ENCODE results near the gene EFNA4. TPM values are rescaled to one million over a fixed set of nuclear protein-coding genes. Genes with fewer than 3 reads are reported as not detected.
A peak's percentile ranks its signal among the peaks of the same experiment; 100 is the strongest.

Gene EFNA4
- polyA plus RNA-seq, 1 donor, result 20.2 TPM

GRCh38 chr1:155030899-155031298 is 32.6 kb upstream of the EFNA4 start:
- no peak for DNase-seq

GRCh38 chr1:155032886-155033285 is 30.7 kb upstream of the EFNA4 start:
- no peak for DNase-seq

- no peak for DNase-seq
Observed at GRCh38 chr1:155033524-155033923, 30.0 kb upstream of the EFNA4 start, which contains the start of the genes DCST1 and DCST2. DCST1 (plus strand) TSS chr1:155033824; CDS start chr1:155034037, 213 bp downstream. DCST2 (minus strand) TSS chr1:155033781; CDS start chr1:155033701, 80 bp downstream.

- DNase-seq, result no peak
Observed at GRCh38 chr1:155034318-155035208, 29.0 kb upstream of the EFNA4 start.

DNA sequence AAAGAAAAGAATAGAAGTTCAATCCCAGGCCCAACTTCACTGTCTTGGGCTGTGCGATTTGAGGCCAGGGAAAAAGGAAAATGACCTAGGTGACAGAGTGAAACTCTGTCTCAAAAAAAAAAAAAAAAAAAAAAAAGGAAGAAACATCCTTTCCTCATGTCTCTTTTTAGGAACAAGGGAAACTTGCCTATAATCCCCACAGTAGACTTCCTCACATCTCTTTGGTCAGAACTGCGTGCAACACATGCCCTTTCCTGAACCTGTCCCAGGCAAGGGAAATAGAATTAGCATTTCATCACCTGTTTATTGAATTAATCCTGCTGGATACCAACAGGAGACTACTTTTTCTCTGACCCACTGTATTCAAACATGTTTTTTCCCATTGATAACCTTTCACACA is 27.6 kb upstream of the EFNA4 start:
- no peak for DNase-seq

- DNase-seq, result no peak
Observed at GRCh38 chr1:155037043-155037442, 26.5 kb upstream of the EFNA4 start.

- no peak for DNase-seq
Observed at GRCh38 chr1:155037851-155038441, 25.6 kb upstream of the EFNA4 start.

GRCh38 chr1:155038602-155039307 is 24.8 kb upstream of the EFNA4 start:
- DNase-seq, result no peak

DNA sequence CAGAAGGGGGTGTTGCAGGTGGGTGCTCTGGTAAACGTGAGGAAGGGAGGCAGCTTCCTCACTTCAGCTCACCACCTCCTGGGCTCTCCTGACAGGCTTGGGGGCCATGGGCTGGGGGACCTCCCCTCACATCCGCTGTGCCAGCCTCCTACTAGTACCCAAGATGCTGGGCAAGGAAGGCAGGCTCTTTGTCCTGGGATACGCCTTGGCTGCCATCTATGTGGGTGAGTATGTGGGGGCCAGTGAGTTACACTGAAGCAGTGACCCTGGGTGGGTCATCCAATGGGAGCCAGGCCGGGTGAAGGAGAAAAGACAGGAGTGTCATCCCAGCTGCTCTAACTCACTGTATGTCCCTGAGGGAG is 24.3 kb upstream of the EFNA4 start:
- no peak for DNase-seq

- DNase-seq, result no peak
Observed at GRCh38 chr1:155040358-155041093, 23.0 kb upstream of the EFNA4 start.

GRCh38 chr1:155042789-155043188 is 20.8 kb upstream of the EFNA4 start:
- no peak for DNase-seq

GRCh38 chr1:155043301-155043702 is 20.2 kb upstream of the EFNA4 start:
- no peak for DNase-seq

GRCh38 chr1:155043793-155044192 is 19.7 kb upstream of the EFNA4 start:
- DNase-seq, result no peak

DNA sequence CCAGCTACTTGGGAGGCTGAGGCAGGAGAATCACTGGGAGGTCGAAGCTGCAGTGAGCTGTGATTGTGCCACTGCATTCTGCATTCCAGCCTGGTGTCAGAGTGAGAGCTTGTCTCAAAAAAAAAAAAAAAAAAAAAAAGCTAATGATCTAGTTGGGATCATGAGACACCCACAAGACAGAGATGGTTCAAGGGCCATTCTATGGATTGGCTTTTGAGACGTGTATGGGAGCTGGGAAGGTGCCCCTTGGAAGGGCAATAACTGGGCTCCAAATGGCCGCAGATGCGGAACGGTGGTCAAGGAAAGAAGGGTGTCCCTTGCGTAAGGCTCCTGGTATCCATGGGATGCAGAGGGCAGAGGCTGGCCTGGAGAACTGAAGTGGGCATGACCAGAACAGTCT is 19.2 kb upstream of the EFNA4 start:
- no peak for DNase-seq

DNA sequence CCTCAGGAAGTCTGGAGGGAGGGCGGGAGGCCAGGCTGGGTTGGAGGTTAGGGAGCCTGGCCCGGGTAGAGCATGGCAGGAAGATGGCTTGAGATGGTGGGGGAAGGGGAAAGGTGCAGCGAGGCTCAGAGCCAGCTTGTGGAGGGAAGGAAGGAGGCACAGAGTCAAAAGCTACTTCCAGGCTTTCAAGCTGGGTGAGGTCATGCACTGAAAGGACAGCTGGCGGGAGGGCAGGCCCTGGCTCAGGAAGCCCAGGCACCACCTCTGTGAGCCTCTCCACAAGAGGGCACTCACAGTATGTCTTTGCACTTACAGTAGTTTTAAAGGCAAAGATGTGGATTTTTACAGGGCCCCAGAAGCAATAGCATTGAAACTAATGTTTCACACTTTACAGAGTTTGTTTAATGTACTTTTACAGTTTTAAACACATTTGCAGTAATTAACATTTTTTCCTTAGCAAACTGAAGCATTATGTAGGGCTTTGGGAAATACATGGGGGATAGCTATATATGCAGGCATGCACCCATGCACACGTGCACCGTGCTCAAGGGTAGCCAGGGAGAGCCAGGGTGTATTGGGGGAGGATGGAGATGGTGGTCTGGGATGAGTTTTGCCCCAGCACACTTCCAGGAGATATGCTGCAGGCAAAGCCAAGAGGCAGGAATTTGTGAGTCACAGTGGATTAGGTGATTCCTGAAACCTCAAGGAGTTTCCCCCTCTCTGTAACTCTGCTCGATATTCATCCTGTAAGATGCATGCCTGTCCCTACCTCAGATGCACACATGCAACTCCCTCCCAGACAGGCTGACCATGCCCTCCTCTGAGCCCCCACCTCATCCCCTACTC is 18.5 kb upstream of the EFNA4 start:
- peak; percentile 50 for DNase-seq

- DNase-seq, result no peak
Observed at GRCh38 chr1:155048449-155049334, 14.8 kb upstream of the EFNA4 start.

GRCh38 chr1:155049651-155050559 is 13.6 kb upstream of the EFNA4 start:
- DNase-seq, result no peak

GRCh38 chr1:155050560-155051341 is 12.8 kb upstream of the EFNA4 start, which contains the start of gene ADAM15:
ADAM15 (plus strand) TSS chr1:155051316; CDS start chr1:155051387, 71 bp downstream.
- peak; percentile 64 for DNase-seq

All from left kidney (tissue), 2 donors.